Measurements from ENCODE around the gene VPS52.

GRCh38 chr6:33248643-33248931, 23.1 kb downstream of the VPS52 start:
- TF ChIP-seq CTCF (conservative IDR thresholded peaks at IDR 0.05) (peak; percentile 74), ZFX (IDR thresholded peaks at IDR 0.05) (no peak)

Measured in C4-2B (cell line).